ENCODE measurements around the gene UCK2.

Gene UCK2

GRCh38 chr1:165834881-165835280 lies 7.5 kb downstream of the UCK2 start:
- no peak for DNase-seq

- DNase-seq, result no peak
Measured at GRCh38 chr1:165836664-165837482, 9.5 kb downstream of the UCK2 start.

- DNase-seq, result no peak
Measured at GRCh38 chr1:165837838-165838364, 10.5 kb downstream of the UCK2 start.

- DNase-seq, result no peak
Measured at GRCh38 chr1:165840423-165840822, 13.0 kb downstream of the UCK2 start.

- no peak for DNase-seq
Measured at GRCh38 chr1:165841582-165842017, 14.2 kb downstream of the UCK2 start.

- DNase-seq, result no peak
Measured at GRCh38 chr1:165842023-165842670, 14.7 kb downstream of the UCK2 start.

GRCh38 chr1:165842671-165843129 lies 15.3 kb downstream of the UCK2 start:
- DNase-seq, result no peak

GRCh38 chr1:165843304-165843703 lies 15.9 kb downstream of the UCK2 start:
- no peak for DNase-seq

- DNase-seq, result no peak
Measured at GRCh38 chr1:165844114-165844798, 16.8 kb downstream of the UCK2 start.

GRCh38 chr1:165844933-165845332 lies 17.5 kb downstream of the UCK2 start:
- no peak for DNase-seq

GRCh38 chr1:165845569-165845968 lies 18.2 kb downstream of the UCK2 start:
- no peak for DNase-seq

GRCh38 chr1:165845992-165846748 lies 18.8 kb downstream of the UCK2 start:
- DNase-seq, result no peak

GRCh38 chr1:165847486-165847885 lies 20.1 kb downstream of the UCK2 start:
- DNase-seq, result no peak

GRCh38 chr1:165849353-165850133 lies 22.1 kb downstream of the UCK2 start:
- no peak for DNase-seq

GRCh38 chr1:165851034-165851658 lies 23.7 kb downstream of the UCK2 start:
- no peak for DNase-seq

GRCh38 chr1:165852871-165853270 lies 25.5 kb downstream of the UCK2 start:
- no peak for DNase-seq

GRCh38 chr1:165853528-165854075 lies 26.2 kb downstream of the UCK2 start:
- DNase-seq, result no peak

GRCh38 chr1:165854101-165854845 lies 26.9 kb downstream of the UCK2 start:
- no peak for DNase-seq

GRCh38 chr1:165855010-165855838 lies 27.8 kb downstream of the UCK2 start:
- DNase-seq, result no peak

All from stimulated activated CD4-positive, alpha-beta T cell treated with anti-CD3 and anti-CD28 coated beads, Interleukin-4, amount 100 ng/mL, for 1 hour (primary cell).